Mucosa of rectum (tissue), 2 donors: ENCODE data around the gene ING5.

ENCODE experiments used
- H3K27ac ChIP-seq, 2 donors: one replicate each; pipeline ENCODE4 v1.7.0; 2013; ENCODE audit warnings: inconsistent platforms in 2 of 2, low read depth in 2 of 2, low read length in 2 of 2
- H3K27me3 ChIP-seq, 2 donors: one replicate each; pipeline ENCODE4 v1.7.0; 2013; ENCODE audit warnings: low read length in 2 of 2; ENCODE audit not compliant: control insufficient read depth in 2 of 2, insufficient read depth in 2 of 2
- H3K36me3 ChIP-seq, 2 donors: one replicate each; pipeline ENCODE4 v1.7.0; 2013; ENCODE audit warnings: low read length in 2 of 2; ENCODE audit not compliant: control insufficient read depth in 2 of 2, insufficient read depth in 2 of 2
- H3K4me1 ChIP-seq, 2 donors: one replicate each; pipeline ENCODE4 v1.7.0; 2013; ENCODE audit warnings: low read length in 2 of 2, mild to moderate bottlenecking in 1 of 2; ENCODE audit not compliant: control insufficient read depth in 2 of 2, insufficient read depth in 2 of 2
- H3K4me3 ChIP-seq, 2 donors: one replicate each; pipeline ENCODE4 v1.7.0; 2013; ENCODE audit warnings: low read length in 2 of 2
- H3K9ac ChIP-seq, 2 donors: one replicate each; pipeline ENCODE4 v1.7.0; 2013; ENCODE audit warnings: low read length in 2 of 2, low read depth in 1 of 2, mild to moderate bottlenecking in 1 of 2
- H3K9me3 ChIP-seq, 2 donors: one replicate each; pipeline ENCODE4 v1.7.0; 2013; ENCODE audit warnings: low read length in 2 of 2; ENCODE audit not compliant: control insufficient read depth in 2 of 2
- donor health status: healthy.
- donor health status: Normal muscosa, but diverticular disease.

Gene ING5

DNA sequence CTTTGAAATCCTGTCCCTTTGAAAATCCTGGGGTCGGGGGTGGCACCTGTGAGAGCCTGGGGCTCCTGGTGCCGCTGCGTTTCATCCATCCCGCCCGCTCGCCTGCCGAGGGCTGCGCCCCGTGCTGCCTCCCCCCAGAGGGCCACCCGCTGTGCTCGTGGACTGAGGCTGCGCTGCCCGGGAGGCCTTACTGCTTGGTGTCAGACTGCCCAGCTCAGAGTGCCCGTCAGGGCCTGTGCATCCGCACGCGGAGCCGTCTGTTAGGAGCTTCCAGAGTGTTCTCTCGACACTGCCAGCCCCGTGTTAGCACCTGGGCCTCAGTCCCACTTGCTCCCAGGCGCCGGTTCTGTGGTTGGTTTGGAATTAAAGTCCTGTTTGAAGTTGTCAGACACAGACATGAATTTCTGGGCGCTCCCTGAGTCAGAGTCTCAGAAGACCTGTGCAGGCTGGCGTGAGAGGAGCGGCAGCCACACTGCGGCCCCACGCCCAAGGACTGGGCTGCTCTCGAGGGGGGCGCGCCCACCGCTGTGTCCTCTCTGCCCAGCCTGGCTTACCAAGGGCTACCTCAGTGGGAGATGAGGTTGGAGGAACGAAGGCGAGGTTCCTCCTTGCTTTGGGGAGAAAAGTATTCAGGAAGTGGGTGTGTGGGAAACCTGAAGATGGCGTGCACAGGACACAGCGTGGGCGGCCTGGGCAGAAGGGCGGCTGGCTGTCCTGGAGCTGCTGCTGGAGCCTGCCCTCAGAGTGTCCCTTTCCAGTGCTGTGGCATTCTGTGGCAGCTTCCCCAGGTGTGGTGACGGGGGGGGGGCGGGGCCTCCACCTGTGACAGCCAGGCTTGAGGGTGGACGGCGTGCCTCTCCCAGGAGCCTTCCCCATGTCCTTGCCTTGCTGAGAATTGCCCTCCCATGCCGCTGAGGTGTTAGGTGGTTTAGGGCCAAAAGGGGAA is 29.3 kb upstream of the ING5 start:
- no peaks in the 10 kb centered on the region for H3K9me3 ChIP-seq
- H3K4me1 ChIP-seq: no peaks in the 10 kb centered on the region
- H3K9ac ChIP-seq: no peak overlapping the region
- H3K36me3 ChIP-seq: peaks cover 42 to 59% of the 10 kb centered on the region in 2 donors
- no peak overlapping the region for H3K27ac ChIP-seq
- no peak overlapping the region for H3K4me3 ChIP-seq
- H3K27me3 ChIP-seq: no peaks in the 10 kb centered on the region

DNA sequence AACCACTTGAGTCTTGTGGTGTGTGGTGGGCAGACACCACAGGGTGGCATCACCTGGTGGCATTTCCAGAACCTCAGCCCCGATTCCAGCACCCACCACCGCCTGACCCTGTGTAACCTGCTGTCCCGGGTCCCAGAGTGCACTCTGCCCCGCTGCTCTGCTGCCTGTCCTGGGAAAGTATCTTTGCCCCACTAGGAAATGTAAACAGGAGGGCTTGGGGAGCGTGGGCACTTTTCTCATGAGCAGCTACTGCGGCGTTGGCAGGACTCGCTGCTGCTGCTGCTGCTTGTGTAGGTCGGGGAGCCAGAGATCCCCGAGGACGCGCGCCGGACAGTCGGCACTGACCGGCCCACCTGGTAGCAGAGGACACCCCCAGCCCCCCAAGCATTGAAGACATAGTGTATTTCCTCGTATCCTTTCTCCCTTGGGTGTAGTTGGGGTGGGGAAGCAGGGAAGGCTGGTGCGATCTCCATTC is 28.6 kb upstream of the ING5 start:
- H3K4me1 ChIP-seq: no peaks in the 10 kb centered on the region
- no peaks in the 10 kb centered on the region for H3K27me3 ChIP-seq
- H3K36me3 ChIP-seq: peaks cover 35 to 55% of the 10 kb centered on the region in 2 donors
- no peak overlapping the region for H3K9ac ChIP-seq
- H3K9me3 ChIP-seq: no peaks in the 10 kb centered on the region
- H3K4me3 ChIP-seq: no peak overlapping the region
- H3K27ac ChIP-seq: no peak overlapping the region

DNA sequence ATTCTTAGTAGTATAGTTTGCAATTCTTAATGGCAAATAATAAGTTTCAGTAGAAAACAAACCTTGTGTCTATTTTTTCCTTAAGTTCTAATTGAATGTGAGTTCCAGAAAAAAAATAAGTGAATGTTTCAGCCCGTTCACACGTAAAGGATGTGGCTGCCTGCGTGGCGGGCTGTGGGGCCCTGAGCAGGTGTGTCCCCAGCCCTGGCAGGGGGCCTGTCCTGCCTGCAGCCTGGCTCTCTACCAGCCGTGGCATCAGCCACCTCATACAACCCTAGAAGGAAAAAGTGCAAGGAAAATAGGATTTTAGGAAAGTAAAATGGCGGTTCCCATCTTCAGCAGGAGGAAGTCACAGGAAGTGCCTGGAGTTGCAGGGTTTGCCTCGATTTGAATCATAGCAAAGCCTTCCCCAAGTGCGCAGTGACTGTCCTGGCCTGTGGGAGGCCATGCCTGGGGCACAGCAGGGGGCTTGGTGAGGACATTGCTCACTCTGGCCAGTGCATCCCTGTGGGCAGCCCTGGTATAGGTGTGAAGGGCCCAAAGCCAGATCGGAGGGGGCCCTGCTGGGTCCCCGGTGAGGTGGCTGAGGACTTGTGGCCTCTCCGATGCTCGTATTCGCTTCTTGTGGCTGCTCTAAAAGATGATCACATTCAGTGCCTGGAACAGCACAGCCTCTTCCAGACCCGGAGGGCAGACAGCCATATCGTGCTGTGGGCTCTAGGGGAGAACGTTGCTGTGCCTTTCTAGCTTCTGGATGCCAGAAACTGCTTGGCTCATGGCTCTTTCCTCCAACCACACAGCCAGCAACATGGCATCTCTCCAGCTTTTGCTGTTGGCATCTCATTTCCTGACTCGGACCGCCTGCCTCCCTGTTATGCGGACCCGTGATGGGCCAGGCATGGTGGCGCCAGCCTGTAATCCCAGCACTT is 27.8 kb upstream of the ING5 start:
- Histone ChIP-seq H3K9me3 (no peaks in the 10 kb centered on the region), H3K9ac (no peak overlapping the region), H3K4me3 (no peak overlapping the region), H3K27ac (no peak overlapping the region), H3K36me3 (peaks cover 28 to 53% of the 10 kb centered on the region in 2 donors), H3K27me3 (no peaks in the 10 kb centered on the region), H3K4me1 (no peaks in the 10 kb centered on the region)

- Histone ChIP-seq H3K4me3 (no peak overlapping the region), H3K9me3 (no peaks in the 10 kb centered on the region), H3K27ac (no peak overlapping the region), H3K9ac (no peak overlapping the region), H3K4me1 (no peaks in the 10 kb centered on the region), H3K36me3 (peaks cover 20 to 51% of the 10 kb centered on the region in 2 donors), H3K27me3 (no peaks in the 10 kb centered on the region)
Measured at GRCh38 chr2:241675885-241676284, 26.0 kb upstream of the ING5 start.

DNA sequence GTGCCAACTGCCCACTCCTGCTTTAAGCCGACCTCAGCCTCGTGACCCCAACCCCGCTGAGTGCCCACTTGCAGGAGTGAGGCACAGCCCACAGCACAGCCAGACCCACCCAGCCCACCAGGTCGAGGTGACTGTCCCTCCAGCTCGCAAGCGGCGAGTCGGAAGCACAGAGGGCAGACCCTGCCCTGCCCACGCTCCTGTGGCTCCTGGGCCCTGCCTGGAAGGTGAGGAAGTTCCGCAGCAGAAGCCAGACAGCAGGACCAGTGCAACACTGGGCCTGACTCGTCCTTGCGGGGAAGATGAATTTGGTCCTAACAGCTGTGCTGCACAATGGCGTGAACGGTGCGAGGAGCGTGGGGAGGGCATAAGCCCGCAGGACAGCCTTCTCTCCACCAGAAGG is 25.2 kb upstream of the ING5 start:
- Histone ChIP-seq H3K9ac (no peak overlapping the region), H3K4me1 (no peaks in the 10 kb centered on the region), H3K27ac (no peak overlapping the region), H3K9me3 (no peaks in the 10 kb centered on the region), H3K4me3 (no peak overlapping the region), H3K27me3 (no peaks in the 10 kb centered on the region), H3K36me3 (peaks cover 16 to 49% of the 10 kb centered on the region in 2 donors)

DNA sequence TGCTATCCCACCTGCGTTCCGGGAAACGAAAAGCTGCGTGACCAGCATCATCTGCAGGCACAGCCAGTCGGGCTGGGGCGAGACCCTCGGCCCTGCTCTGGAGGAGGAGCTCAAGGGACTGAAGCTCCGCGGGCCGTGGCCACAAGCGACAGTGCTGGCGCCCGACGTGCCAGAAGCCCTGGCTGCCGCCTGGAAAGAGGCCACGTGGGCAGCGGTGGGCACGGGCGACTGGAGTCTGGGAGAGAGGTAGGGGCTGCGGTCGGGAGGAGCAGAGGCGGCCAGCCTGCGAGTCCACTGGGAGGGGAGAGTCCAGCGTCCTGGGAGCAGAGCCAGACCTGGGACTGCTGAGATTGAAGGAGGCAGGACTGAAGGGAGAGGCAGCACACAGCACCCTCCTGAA is 24.4 kb upstream of the ING5 start:
- Histone ChIP-seq H3K27ac (no peak overlapping the region), H3K4me3 (no peak overlapping the region), H3K36me3 (peaks cover 13 to 45% of the 10 kb centered on the region in 2 donors), H3K9me3 (no peaks in the 10 kb centered on the region), H3K27me3 (no peaks in the 10 kb centered on the region), H3K4me1 (no peaks in the 10 kb centered on the region), H3K9ac (no peak overlapping the region)

- Histone ChIP-seq H3K9ac (no peak overlapping the region), H3K36me3 (peaks cover 13 to 39% of the 10 kb centered on the region in 2 donors), H3K4me1 (no peaks in the 10 kb centered on the region), H3K27me3 (no peaks in the 10 kb centered on the region), H3K4me3 (no peak overlapping the region), H3K9me3 (no peaks in the 10 kb centered on the region), H3K27ac (no peak overlapping the region)
Measured at GRCh38 chr2:241678307-241678706, 23.5 kb upstream of the ING5 start.

DNA sequence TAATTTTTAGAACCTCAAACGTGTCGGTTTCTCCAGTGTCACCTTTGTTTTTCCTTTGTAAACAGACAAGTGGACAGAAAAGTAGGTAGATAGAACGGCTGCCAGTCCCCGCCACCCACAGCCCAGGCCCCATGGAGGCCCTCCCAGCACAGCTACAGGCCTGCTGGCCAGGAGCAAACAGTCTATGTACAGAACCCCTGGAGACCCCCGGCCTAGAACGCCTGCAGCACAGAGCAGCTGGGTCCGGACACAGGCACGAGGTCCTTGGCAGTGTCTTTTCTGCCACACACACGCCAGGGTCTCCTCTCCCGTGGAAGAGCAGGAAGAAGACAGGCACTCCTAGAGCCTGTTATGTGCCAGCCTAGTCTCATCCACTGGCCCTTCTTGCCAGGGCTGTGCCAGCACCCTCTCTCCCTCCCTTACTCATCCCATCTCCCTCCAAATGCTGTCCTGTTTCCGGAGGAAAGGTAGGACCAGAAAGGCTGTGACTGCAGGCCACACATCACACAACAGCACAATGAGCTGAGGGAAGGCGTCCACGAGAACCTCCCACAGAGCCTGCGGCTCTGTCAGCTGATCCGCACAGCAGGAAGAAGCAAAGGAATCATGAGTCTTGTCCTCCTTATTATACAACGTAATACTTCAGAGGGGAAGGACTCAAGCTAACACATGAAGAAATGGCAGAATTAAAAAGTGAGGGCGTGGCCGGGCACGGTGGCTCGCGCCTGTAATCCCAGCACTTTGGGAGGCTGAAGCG is 22.9 kb upstream of the ING5 start:
- no peaks in the 10 kb centered on the region for H3K27me3 ChIP-seq
- peaks cover 13 to 39% of the 10 kb centered on the region in 2 donors for H3K36me3 ChIP-seq
- H3K4me1 ChIP-seq: no peaks in the 10 kb centered on the region
- no peak overlapping the region for H3K9ac ChIP-seq
- no peaks in the 10 kb centered on the region for H3K9me3 ChIP-seq
- H3K4me3 ChIP-seq: no peak overlapping the region
- H3K27ac ChIP-seq: no peak overlapping the region

DNA sequence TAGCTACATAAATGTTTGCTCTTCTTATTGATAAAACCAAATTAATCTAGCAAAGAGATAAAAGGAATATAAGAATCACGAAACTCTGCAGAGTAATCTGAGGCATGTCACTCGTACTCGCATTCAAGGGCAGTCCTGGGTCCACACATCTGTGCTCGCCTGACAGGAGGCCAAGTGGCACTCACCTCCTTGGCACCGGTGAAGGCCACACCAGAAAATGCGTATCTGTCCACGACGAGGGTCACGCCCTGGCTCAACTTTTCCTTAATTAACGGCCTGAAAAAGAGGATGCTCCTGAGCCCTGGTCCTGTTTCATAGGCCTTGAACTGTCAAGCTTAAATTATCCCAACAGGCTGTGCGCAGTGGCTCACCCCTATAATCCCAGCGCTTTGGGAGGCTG is 21.8 kb upstream of the ING5 start:
- H3K27ac ChIP-seq: no peak overlapping the region
- H3K36me3 ChIP-seq: peaks cover 13 to 36% of the 10 kb centered on the region in 2 donors
- H3K27me3 ChIP-seq: no peaks in the 10 kb centered on the region

More for the DNA sequence above, 21.8 kb upstream of the ING5 start:
- H3K4me1 ChIP-seq: no peaks in the 10 kb centered on the region
- H3K9me3 ChIP-seq: no peaks in the 10 kb centered on the region
- no peak overlapping the region for H3K9ac ChIP-seq
- H3K4me3 ChIP-seq: no peak overlapping the region
